HCEC 1CT (cell line): ENCODE measurements around the gene TSHZ1.
"Not testable (repeated sequence)": the region's sequence is repeated elsewhere in the genome, so short reads cannot be mapped to it uniquely, and the experiment has no call there.

Source experiments
- DNase-seq: peaks from one replicate; pipeline ENCODE4 v3.0.0-alpha.2; 2017

TSHZ1 gene

GRCh38 chr18:75317300-75317699, 106.7 kb downstream of the TSHZ1 start:
- DNase-seq = no peak

GRCh38 chr18:75317703-75318102, 107.1 kb downstream of the TSHZ1 start:
- no peak for DNase-seq

GRCh38 chr18:75319905-75320304, 109.3 kb downstream of the TSHZ1 start:
- DNase-seq = no peak

DNA sequence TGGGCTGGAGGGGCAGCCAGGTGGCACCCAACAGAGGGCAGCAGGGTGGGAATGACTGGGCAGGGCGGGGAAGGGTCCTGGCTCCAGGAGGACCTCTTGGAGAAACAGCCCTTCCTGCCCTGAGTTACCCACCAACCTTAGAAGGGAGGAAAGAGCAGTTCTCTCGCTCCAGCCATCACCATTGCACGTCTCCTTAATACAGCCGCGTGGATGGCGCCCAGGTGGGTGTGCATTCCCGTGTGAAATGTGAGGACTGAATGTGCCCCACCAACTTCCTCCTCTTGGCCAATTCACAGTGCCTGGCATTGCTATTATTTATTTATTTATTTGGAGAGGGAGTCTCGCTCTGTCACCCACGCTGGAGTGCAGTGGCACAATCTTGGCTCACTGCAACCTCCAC, 109.9 kb downstream of the TSHZ1 start:
- no peak for DNase-seq

- DNase-seq = no peak
These were observed 110.8 kb downstream of the TSHZ1 start for GRCh38 chr18:75321431-75321830.

GRCh38 chr18:75322206-75322605, 111.6 kb downstream of the TSHZ1 start:
- DNase-seq = no peak

- no peak for DNase-seq
These were observed 113.4 kb downstream of the TSHZ1 start for GRCh38 chr18:75323821-75324585.

- DNase-seq = no peak
These were observed 114.2 kb downstream of the TSHZ1 start for GRCh38 chr18:75324686-75325257.

DNA sequence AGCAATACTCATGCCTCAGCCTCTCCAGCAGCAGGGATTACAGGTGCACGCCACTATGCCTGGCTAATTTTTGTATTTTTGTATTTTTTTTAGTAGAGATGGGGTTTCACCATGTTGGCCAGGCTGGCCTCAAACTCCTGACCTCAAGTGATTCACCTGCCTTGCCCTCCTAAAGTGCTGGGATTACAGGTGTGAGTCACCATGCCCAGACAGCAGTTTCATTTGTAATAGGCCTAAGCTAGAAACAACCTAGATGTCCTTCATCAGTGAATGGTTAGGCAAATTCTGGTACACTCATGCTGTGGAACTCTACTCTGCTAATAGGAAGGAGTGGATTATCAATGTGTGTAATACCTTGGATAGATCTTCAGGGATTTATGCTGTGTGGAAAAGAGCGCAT, 119.2 kb downstream of the TSHZ1 start:
- DNase-seq = not testable (repeated sequence)

DNA sequence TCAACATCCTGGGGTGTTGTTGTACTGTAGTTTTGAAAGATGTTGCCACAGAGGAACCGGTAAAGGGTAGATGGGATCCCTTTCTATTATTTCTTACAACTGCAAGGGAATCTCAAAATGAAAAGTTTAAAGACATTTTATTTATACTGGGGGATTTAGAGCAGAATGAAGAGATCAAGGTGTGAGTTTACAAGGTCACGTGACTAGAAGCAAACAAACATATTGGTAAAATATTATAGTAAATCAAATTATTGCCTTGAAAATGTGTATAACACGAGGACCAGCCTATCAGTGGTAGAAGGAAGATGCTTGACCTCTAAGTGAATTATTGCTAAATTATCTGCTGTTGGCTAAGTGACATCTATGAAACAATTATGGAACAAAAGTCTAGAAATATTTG, 119.7 kb downstream of the TSHZ1 start:
- no peak for DNase-seq

- no peak for DNase-seq
These were observed 124.3 kb downstream of the TSHZ1 start for GRCh38 chr18:75334869-75335268.

GRCh38 chr18:75335511-75335910, 124.9 kb downstream of the TSHZ1 start:
- no peak for DNase-seq

DNA sequence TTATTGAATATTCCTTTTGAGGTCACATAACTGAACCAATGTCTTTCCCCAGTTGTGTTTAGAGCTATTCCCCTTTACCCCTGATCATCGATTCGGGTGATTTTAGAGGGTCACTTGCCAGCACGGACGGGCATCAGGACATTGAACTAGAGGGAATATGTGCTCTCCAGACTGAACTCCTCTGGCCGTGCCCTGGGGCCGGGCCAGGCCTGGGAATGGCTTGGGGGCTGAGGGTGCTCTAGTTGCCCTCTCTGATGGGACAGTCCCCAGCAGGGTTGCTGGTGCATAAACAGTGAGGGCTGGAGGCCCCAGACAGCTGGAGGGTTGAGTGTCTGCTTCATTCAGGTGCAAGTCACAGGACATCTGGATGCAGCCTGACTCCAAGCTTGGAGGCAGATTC, 126.2 kb downstream of the TSHZ1 start:
- no peak for DNase-seq

- no peak for DNase-seq
These were observed 126.8 kb downstream of the TSHZ1 start for GRCh38 chr18:75337348-75337747.

DNA sequence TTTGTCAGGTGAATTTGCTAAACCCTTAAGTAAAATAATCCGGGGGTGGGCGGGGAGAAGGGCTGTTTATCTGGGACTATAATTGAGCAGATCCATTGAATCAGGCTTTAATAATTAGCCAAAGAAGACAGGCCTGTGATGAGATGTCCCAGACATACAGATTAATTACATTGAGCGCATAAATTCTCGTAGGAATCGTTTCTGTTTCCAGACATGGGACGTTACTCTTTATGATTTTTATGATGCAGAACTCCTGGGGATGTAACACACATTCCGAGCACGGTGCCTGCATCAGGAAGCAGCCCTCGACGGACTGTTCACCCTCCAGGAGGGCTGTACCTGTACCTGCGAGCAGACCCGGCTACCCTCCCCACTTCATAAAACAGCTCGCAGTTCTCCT, 128.0 kb downstream of the TSHZ1 start:
- DNase-seq = no peak
